Transverse colon (tissue), 4 donors: Measurements from ENCODE around the gene ZSCAN5A. TPM values are rescaled to one million over a fixed set of nuclear protein-coding genes. Genes with fewer than 3 reads are reported as not detected.

Experiments
- DNase-seq: peaks from one replicate; pipeline ENCODE4 v3.0.0-alpha.2; 2019
- H3K27ac ChIP-seq, 4 donors: fragments of 200-600 bp; sonication (generic); 2 replicates each; pipeline ENCODE4 v1.5.1; 2016 to 2018; ENCODE audit warnings: inconsistent platforms in 4 of 4
- H3K27me3 ChIP-seq: fragments of 200-600 bp; sonication (generic); 2 replicates; pipeline ENCODE4 v1.5.1; 2017; ENCODE audit warnings: inconsistent platforms
- H3K36me3 ChIP-seq, 4 donors: fragments of 200-600 bp; sonication (generic); 2 replicates each; pipeline ENCODE4 v1.5.1; 2017 to 2019; ENCODE audit warnings: inconsistent platforms in 4 of 4
- H3K4me1 ChIP-seq, 4 donors: fragments of 200-600 bp; sonication (generic); 2 replicates each; pipeline ENCODE4 v1.5.1; 2017 to 2020; ENCODE audit warnings: inconsistent platforms in 4 of 4
- H3K4me3 ChIP-seq, 4 donors: fragments of 200-600 bp; sonication (generic); 1 replicate in 1 of 4; 2 replicates in 3 of 4; pipeline versions ENCODE4 v1.5.1 to v1.6.1; 2017 to 2019; ENCODE audit warnings: inconsistent platforms in 4 of 4
- H3K9me3 ChIP-seq, 2 donors: fragments of 200-600 bp; sonication (generic); 2 replicates each; pipeline ENCODE4 v1.5.1; 2017 to 2019; ENCODE audit warnings: inconsistent platforms in 2 of 2
- CTCF ChIP-seq, 5 experiments: fragments of 200-600 bp in 3 of 5; fragments of 450-650 bp in 2 of 5; sonication (generic) in 3 of 5; IDR thresholded peaks; 1 replicate in 2 of 5; 2 replicates in 3 of 5; pipeline ENCODE4 v1.5.1; 2016 to 2017; ENCODE audit warnings: antibody characterized with exemption in 5 of 5, inconsistent platforms in 3 of 5, mild to moderate bottlenecking in 2 of 5, moderate library complexity in 1 of 5
- EP300 ChIP-seq: sonication (generic); formaldehyde crosslinking; IDR thresholded peaks from one replicate; pipeline ENCODE4 v1.6.1; 2017; ENCODE audit warnings: antibody characterized with exemption, low read depth
- POLR2A ChIP-seq: fragments of 450-650 bp; IDR thresholded peaks from one replicate; pipeline ENCODE4 v1.6.1; 2016; ENCODE audit warnings: antibody characterized with exemption, mild to moderate bottlenecking, moderate library complexity
- POLR2AphosphoS5 ChIP-seq, 3 donors: sonication (generic); formaldehyde crosslinking; IDR thresholded peaks; one replicate each; pipeline ENCODE4 v1.6.1; 2016; ENCODE audit warnings: antibody characterized with exemption in 3 of 3
- WGBS, 2 donors: methylation state at CpG; one replicate each; pipeline ENCODE4 v1.1.5; 2018; ENCODE audit warnings: low coverage in 1 of 2; 5-methylcytosine and 5-hydroxymethylcytosine counted together
- in situ Hi-C, 4 donors: fragments of 200-750 bp; cut with MboI; loops; one replicate each; pipeline versions ENCODE4 v1.15.0 to v1.15.1; 2017; ENCODE audit warnings: low sequenced_read_pairs in 3 of 4, low pct_ligation_motif_present in 1 of 4, low pct_unique_long_range_greater_than_20kb in 1 of 4
- intact Hi-C: fragments of 100-400 bp; cut with DNase I; formaldehyde crosslinking; loops from one replicate; pipeline ENCODE4 v1.15.1; 2023; ENCODE audit warnings: low total_unique reads
- total RNA-seq, 4 donors: library from RNA; depleted of rRNA; stranded (reverse); fragments of >200 nt; gene quantifications; one replicate each; pipeline ENCODE4 v1.1.0, GENCODE V29; 2016

ZSCAN5A gene
- total RNA-seq, result 10 to 100 TPM in 3 of 4 donors, 1 to 10 TPM in 1; 8.2 to 15.2 (median 12.6) TPM

- 0 to 1% methylated on average over 8 to 38 of the region's 47 CpGs for WGBS, 2 donors
- DNase-seq, result peak; percentile 98
- Histone ChIP-seq H3K4me3 (peak within 1 kb of the TSS; percentile 51 to 95 (median 61)), H3K9me3 (no peaks in the 10 kb centered on the region), H3K27me3 (no peaks in the 10 kb centered on the region), H3K36me3 (no peaks in the 10 kb centered on the region), H3K27ac (peak within 1 kb of the TSS; percentile 93 to 97 (median 95)), H3K4me1 (peaks cover 0 to 27% (median 9%) of the 10 kb centered on the region in 4 donors)
- peak; percentile 63 for TF ChIP-seq POLR2A
- peak; percentile 5 to 79 (median 76) for TF ChIP-seq POLR2AphosphoS5 (IDR thresholded peaks at IDR 0.05)
- peak; percentile 34 for TF ChIP-seq EP300
- TF ChIP-seq CTCF (IDR thresholded peaks at IDR 0.05), result peak in 1 of 5 experiments; percentile 10
- in situ Hi-C loops (loop anchor here in 1 of 4 donors (25.0 kb wide), 1 partner anchor 227 kb away; no protein-coding TSS in a partner anchor), intact Hi-C loops (no loop called here)
Observed at GRCh38 chr19:56314381-56315076, at the start of gene ZSCAN5A. Gene ZSCAN5A (minus strand): TSS chr19:56314839. CDS start chr19:56225046, 89,793 bp downstream.

- in situ Hi-C loops, result no loop called here
- DNase-seq, result no peak
- no peak for TF ChIP-seq POLR2A
- no peak for TF ChIP-seq EP300
- no peak for TF ChIP-seq CTCF (IDR thresholded peaks at IDR 0.05)
- no peak for TF ChIP-seq POLR2AphosphoS5 (IDR thresholded peaks at IDR 0.05)
- intact Hi-C loops, result loop anchor here (10.0 kb wide), 1 partner anchor 1706 kb away; no protein-coding TSS in a partner anchor
- Histone ChIP-seq H3K4me1 (no peaks in the 10 kb centered on the region), H3K27ac (no peak overlapping the region), H3K36me3 (no peaks in the 10 kb centered on the region), H3K9me3 (peaks cover 5 to 24% of the 10 kb centered on the region in 2 donors), H3K27me3 (no peaks in the 10 kb centered on the region), H3K4me3 (no peak overlapping the region)
- 83 to 95% methylated on average over 2 of the region's 2 CpGs for WGBS, 2 donors
Observed at GRCh38 chr19:56360841-56361240, 46.2 kb upstream of the ZSCAN5A start.

- in situ Hi-C loops (no loop called here), intact Hi-C loops (loop anchor here (10.0 kb wide), 1 partner anchor 102 kb away; no protein-coding TSS in a partner anchor)
- Histone ChIP-seq H3K27ac (no peak overlapping the region), H3K4me1 (no peaks in the 10 kb centered on the region), H3K9me3 (peaks cover 5 to 24% of the 10 kb centered on the region in 2 donors), H3K36me3 (no peaks in the 10 kb centered on the region), H3K4me3 (no peak overlapping the region), H3K27me3 (no peaks in the 10 kb centered on the region)
- TF ChIP-seq POLR2A (no peak), EP300 (no peak), POLR2AphosphoS5 (IDR thresholded peaks at IDR 0.05) (no peak), CTCF (IDR thresholded peaks at IDR 0.05) (no peak)
- no peak for DNase-seq
- WGBS, 2 donors, result 25 to 72% methylated on average over 1 to 2 of the region's 2 CpGs
Observed at GRCh38 chr19:56356944-56357343, 42.3 kb upstream of the ZSCAN5A start.

- H3K27me3 ChIP-seq, result no peaks in the 10 kb centered on the region
- no peak for DNase-seq
- TF ChIP-seq CTCF (IDR thresholded peaks at IDR 0.05) (no peak), POLR2AphosphoS5 (IDR thresholded peaks at IDR 0.05) (no peak), EP300 (no peak), POLR2A (no peak)
- in situ Hi-C loops (no loop called here), intact Hi-C loops (loop anchor here (10.0 kb wide), 1 partner anchor 101 kb away; no protein-coding TSS in a partner anchor)
- WGBS, 2 donors, result 51 to 54% methylated on average over 1 of the region's 1 CpG
- H3K4me1 ChIP-seq, result no peaks in the 10 kb centered on the region
- H3K27ac ChIP-seq, result no peak overlapping the region
- no peak overlapping the region for H3K4me3 ChIP-seq
- H3K36me3 ChIP-seq, result no peaks in the 10 kb centered on the region
- peaks cover 5 to 19% of the 10 kb centered on the region in 2 donors for H3K9me3 ChIP-seq
Observed at GRCh38 chr19:56355517-56355916, 40.9 kb upstream of the ZSCAN5A start.
